ENCODE measurements around the gene TAS2R9.

DNA sequence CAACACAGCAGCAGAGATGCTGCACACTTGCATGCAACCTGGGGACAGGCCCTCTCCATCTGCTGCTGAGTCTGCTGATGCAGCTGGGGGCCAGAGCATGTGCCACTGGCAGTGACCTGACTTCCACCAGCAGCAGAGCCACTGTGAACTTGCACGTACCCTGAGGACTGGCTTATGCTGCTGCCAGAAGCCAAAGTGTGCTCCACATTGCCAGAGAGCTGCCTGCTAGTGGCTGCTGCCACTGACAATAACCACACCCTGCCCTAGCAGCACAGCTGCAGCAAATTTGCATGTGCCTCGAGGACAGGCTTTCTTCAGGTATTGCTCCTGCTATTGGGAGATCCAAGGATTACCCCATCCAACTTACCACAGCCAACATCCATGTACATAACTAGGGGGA is 43.8 kb upstream of the TAS2R9 start:
- TF ChIP-seq, protein P1, sequence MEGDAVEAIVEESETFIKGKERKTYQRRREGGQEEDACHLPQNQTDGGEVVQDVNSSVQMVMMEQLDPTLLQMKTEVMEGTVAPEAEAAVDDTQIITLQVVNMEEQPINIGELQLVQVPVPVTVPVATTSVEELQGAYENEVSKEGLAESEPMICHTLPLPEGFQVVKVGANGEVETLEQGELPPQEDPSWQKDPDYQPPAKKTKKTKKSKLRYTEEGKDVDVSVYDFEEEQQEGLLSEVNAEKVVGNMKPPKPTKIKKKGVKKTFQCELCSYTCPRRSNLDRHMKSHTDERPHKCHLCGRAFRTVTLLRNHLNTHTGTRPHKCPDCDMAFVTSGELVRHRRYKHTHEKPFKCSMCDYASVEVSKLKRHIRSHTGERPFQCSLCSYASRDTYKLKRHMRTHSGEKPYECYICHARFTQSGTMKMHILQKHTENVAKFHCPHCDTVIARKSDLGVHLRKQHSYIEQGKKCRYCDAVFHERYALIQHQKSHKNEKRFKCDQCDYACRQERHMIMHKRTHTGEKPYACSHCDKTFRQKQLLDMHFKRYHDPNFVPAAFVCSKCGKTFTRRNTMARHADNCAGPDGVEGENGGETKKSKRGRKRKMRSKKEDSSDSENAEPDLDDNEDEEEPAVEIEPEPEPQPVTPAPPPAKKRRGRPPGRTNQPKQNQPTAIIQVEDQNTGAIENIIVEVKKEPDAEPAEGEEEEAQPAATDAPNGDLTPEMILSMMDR (conservative IDR thresholded peaks at IDR 0.05; ENCODE audit: low read depth, low read length) = no peak
- no peak for TF ChIP-seq EZH2 (IDR thresholded peaks at IDR 0.05; ENCODE audit: low read length, unreplicated experiment)
- no peak for TF ChIP-seq EZH2phosphoT487 (IDR thresholded peaks at IDR 0.05; ENCODE audit: borderline replicate concordance, low read length)

Data from PC-3 (cell line).